ENCODE results near the gene CCDC102A.

CCDC102A gene

DNA sequence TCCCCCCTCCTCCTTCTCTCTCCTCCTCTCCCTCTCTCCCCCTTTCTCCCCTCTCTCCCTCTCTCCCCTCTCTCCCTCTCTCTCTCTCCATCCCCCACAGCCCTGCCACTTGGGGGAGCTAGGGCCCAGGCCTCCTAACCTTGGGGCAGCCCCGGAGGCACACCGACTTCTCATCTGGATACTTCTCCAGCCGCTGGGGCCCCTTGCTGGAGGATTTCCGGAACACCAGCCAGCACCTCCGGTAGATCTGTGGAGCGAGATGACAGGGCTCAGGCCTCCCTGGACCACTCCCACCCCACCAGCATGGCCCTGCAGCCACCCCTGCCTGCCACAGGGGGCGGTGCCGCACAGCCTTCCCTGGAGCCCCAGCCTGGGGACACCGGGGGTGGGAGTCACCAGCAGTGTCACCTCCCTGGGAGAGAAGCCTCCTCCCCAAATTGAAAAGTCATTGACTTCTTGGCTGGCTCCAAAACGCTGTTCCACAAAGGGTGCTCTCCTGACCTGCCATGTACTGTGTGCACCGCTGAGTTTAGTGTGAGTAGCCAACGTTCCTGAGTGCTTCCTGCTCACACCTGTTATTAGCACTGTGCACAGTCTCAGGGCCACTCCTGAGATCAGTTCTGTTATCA is 60.5 kb downstream of the CCDC102A start:
- TF ChIP-seq, protein P1, sequence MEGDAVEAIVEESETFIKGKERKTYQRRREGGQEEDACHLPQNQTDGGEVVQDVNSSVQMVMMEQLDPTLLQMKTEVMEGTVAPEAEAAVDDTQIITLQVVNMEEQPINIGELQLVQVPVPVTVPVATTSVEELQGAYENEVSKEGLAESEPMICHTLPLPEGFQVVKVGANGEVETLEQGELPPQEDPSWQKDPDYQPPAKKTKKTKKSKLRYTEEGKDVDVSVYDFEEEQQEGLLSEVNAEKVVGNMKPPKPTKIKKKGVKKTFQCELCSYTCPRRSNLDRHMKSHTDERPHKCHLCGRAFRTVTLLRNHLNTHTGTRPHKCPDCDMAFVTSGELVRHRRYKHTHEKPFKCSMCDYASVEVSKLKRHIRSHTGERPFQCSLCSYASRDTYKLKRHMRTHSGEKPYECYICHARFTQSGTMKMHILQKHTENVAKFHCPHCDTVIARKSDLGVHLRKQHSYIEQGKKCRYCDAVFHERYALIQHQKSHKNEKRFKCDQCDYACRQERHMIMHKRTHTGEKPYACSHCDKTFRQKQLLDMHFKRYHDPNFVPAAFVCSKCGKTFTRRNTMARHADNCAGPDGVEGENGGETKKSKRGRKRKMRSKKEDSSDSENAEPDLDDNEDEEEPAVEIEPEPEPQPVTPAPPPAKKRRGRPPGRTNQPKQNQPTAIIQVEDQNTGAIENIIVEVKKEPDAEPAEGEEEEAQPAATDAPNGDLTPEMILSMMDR (conservative IDR thresholded peaks at IDR 0.05; ENCODE audit: low read length) = no peak; the same call in 1 of the 2 replicates
- no peak for DNase-seq (ENCODE audit: low read depth)
- H3K4me3 ChIP-seq (ENCODE audit: low read length) = no peak overlapping the region

DNA sequence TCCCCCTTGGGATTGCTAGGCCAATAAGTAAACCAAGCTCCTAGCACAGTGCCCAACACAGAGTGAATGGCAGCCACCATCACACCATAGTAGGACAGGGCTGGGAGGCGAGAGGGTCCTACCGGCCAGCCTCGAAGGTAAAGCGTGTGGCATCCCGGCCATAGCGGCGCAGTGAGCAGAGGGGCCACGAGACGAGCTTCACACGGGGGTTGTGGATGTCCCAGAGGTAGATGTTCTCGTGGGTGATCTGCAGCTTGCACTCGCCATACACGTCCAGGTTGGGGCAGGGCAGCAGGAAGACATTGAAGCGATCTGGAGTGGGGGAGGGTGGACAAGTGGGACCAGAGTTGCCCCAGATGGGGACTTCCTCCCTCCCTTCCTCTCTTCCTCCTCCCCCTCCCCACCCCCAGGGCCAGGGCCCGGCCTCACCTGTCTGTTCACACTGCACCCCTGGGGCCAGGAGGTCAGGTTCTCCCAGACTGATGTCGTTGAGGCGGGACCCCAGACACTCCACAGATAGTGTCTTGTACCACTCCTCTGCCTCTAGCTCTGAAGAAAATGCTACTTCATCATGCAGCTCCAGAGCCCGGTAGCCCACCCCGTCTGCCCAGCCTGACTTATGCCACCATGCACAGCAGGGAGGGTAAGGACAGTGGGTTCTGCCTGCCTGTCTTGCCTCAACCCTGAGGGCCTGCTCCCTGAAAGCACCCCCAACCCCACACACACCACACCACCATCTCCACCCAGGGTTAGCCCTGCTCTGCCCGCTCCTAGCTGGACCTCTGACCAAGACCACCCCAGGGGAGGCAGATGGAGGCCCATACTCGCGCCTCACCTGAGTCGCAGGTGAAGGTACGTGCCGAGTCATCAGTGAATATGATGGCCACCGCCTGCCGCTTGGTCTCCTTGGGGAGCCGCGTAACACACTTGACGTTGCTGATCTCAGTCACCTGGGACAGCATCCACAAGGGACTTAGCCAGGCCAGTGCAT is 61.4 kb downstream of the CCDC102A start:
- no peak overlapping the region for H3K4me3 ChIP-seq (ENCODE audit: low read length)
- TF ChIP-seq, protein P1 (conservative IDR thresholded peaks at IDR 0.05; ENCODE audit: low read length) = no peak
- DNase-seq (ENCODE audit: low read depth) = no peak

DNA sequence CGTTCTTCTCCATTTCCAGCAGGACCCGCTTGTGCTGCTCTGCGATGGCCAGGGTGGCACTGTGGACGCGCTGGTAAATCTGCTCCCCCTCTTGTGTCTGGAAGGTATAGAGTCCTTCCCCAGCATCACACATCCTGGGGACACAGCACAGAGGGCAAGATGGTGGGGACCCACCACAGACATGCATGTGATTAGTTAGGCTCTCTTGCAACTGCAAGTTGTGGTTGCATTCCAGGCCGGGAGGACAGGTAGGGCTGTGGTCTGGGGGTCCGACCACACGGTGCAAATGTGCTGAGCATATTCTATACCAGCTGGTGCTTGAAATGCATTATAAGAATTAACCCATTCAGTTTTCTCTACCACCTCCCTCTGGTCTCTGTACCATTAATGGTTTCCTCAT is 62.5 kb downstream of the CCDC102A start:
- TF ChIP-seq, protein P1 (conservative IDR thresholded peaks at IDR 0.05; ENCODE audit: low read length) = no peak
- no peak overlapping the region for H3K4me3 ChIP-seq (ENCODE audit: low read length)
- no peak for DNase-seq (ENCODE audit: low read depth)

DNA sequence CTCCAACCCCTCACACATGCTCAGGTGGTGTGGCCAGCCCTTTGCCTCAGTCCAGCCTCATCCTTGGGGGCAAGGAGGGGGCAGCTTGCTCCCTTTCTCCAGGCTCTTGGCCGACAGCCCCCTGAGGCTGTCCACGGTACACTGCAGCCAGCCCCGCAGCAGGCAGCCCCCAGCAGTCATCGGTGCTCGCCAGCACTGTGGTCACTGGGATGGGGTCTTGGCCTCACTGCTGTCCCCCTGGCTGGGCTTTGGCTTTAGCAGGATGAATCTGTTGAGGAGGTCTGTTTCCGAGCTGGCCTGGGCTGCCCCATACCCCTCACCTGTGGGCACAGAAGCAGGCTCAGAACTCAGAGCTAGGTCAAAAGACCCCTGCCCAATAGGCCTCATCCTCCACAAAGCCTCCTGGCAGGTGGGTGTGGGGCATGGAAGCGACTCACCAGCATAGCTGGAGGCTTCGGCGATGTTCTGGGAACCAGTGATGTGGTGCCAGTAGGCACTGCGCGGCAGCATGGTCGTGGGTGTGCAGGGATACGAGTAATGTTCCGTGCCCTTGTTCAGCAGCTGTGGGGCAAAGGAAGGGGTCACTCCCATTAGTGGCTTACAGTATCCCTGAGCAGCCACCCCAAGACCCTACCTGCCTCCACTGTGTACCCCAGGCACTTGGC is 63.1 kb downstream of the CCDC102A start:
- H3K4me3 ChIP-seq (ENCODE audit: low read length) = no peak overlapping the region
- DNase-seq (ENCODE audit: low read depth) = no peak
- TF ChIP-seq, protein P1 (conservative IDR thresholded peaks at IDR 0.05; ENCODE audit: low read length) = no peak

DNA sequence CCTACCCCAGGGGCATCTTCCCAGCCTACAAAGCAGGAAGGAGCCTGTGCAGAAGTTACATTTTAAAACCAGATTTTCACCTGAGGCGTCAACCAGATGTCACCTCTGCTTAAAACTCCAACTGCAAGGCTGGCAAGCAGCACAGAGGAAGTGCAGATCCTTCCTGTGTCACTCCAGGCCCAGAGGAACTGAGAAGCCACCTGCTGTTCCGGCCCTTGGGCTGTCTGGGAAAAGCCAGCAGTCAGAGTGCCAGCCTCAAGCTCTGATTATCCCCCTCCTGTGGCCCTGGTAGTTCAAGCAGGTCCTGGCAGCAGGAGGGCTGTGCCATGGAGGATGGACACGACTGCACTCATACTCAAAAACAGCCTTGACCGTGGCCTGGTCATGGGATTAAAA is 63.7 kb downstream of the CCDC102A start:
- TF ChIP-seq, protein P1 (conservative IDR thresholded peaks at IDR 0.05; ENCODE audit: low read length) = no peak
- no peak overlapping the region for H3K4me3 ChIP-seq (ENCODE audit: low read length)
- no peak for DNase-seq (ENCODE audit: low read depth)

DNA sequence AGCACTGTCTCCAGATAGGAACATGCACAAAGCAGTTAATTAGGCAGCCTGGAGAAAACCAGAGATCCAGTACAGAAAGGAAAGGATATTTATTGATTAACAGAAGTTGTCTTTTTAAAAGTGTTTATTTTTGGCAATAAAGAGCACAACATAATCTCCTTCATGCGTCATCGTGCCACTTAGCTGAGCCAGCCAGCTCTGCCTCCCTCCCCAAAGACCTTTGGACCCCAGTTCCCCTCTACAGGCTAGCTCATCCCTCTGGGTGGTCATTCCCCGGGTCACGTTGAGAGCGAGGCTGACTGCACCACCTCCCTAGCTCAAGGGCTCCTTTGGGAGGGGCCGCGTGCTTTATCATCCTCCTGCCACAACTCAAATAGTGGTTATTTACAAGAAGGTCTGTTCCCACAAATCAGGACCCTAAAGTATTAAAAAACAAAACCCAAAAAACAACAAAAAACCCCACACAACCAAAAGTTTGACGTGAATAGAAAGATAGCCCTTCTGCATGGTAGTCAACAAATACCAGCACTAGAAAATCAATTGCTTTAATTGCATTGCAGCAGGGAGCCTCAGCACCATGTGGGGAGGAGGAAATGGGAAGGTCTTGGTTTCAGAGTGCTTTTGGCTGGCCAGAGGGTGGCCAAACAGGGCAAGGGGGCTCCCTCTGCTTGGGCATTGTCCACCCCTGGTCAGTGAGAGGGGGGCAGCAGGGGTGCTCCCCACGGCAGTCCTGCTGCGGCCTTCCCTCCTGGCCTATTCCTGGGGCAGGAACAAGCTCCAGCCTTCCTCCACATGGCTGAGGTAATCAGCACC is 64.3 kb downstream of the CCDC102A start:
- no peak overlapping the region for H3K4me3 ChIP-seq (ENCODE audit: low read length)
- DNase-seq (ENCODE audit: low read depth) = no peak
- TF ChIP-seq, protein P1 (conservative IDR thresholded peaks at IDR 0.05; ENCODE audit: low read length) = no peak
